T-cell (primary cell): ENCODE results near the gene ADAMTSL1. TPM values are rescaled to one million over a fixed set of nuclear protein-coding genes. Genes with fewer than 3 reads are reported as not detected.

Source experiments
- ATAC-seq, 4 experiments: fragments of 200-7000 bp in 3 of 4; fragments of 150-1000 bp in 1 of 4; cut with Tn5 transposase; replicated peaks in 1 of 4; 1 replicate in 3 of 4; 2 replicates in 1 of 4; pipeline ENCODE4 v1.10.0; 2021; ENCODE audit warnings: moderate library complexity in 3 of 4, mild to moderate bottlenecking in 2 of 4, moderate number of reproducible peaks in 1 of 4
- CTCF ChIA-PET, 2 donors: fragments of 300-600 bp; sonication (Branson Sonifier 250); formaldehyde crosslinking; loops; one replicate each; lab custom pipeline; 2022; ENCODE audit warnings: antibody characterized with exemption in 2 of 2; lab: Charles Lee
- POLR2A ChIA-PET, 2 donors: fragments of 300-600 bp; sonication (Branson Sonifier 250); formaldehyde crosslinking; loops; one replicate each; lab custom pipeline; 2022; ENCODE audit warnings: antibody characterized with exemption in 2 of 2; lab: Charles Lee
- DNase-seq, 35 experiments: peaks; one replicate each; pipeline versions ENCODE4 v3.0.0 to v3.0.0-alpha.2; 2013 to 2023
- H3K27ac ChIP-seq: one replicate; pipeline ENCODE4 v1.5.1; 2013; ENCODE audit warnings: low read length
- H3K27me3 ChIP-seq, 2 experiments: replicated peaks in 1 of 2; 1 replicate in 1 of 2; 2 replicates in 1 of 2; pipeline versions ENCODE4 v1.6.1 to v1.7.0; 2013; ENCODE audit warnings: low read length in 1 of 2, mixed read lengths in 1 of 2; ENCODE audit not compliant: control insufficient read depth in 2 of 2, insufficient read depth in 2 of 2; ENCODE audit errors: extremely low read depth in 1 of 2
- H3K36me3 ChIP-seq, 2 donors: 1 replicate in 1 of 2; 2 replicates in 1 of 2; pipeline versions ENCODE4 v1.6.1 to v1.7.0; 2013; ENCODE audit warnings: low read length in 1 of 2; ENCODE audit not compliant: control insufficient read depth in 2 of 2, insufficient read depth in 1 of 2; ENCODE audit errors: extremely low read depth in 1 of 2
- H3K4me1 ChIP-seq, 2 experiments: 1 replicate in 1 of 2; 2 replicates in 1 of 2; pipeline versions ENCODE4 v1.6.1 to v1.7.0; 2013; ENCODE audit warnings: low read length in 2 of 2, mixed read lengths in 1 of 2; ENCODE audit not compliant: insufficient read depth in 2 of 2, control insufficient read depth in 1 of 2; ENCODE audit errors: extremely low read depth in 1 of 2
- H3K4me3 ChIP-seq, 2 donors: 1 replicate in 1 of 2; 2 replicates in 1 of 2; pipeline versions ENCODE4 v1.5.1 to v1.7.0; 2013; ENCODE audit warnings: mild to moderate bottlenecking in 2 of 2, low read length in 1 of 2, moderate library complexity in 1 of 2; ENCODE audit not compliant: control insufficient read depth in 1 of 2; ENCODE audit errors: extremely low read depth in 1 of 2
- H3K9me3 ChIP-seq: 2 replicates; pipeline ENCODE4 v1.7.0; 2013
- H3K27ac Mint-ChIP-seq, 2 donors: one replicate each; pipeline ENCODE4 v1.8.0; 2020 to 2021; ENCODE audit warnings: mild to moderate bottlenecking in 2 of 2, mixed read lengths in 2 of 2
- H3K27me3 Mint-ChIP-seq, 2 donors: one replicate each; pipeline ENCODE4 v1.8.0; 2021 to 2022; ENCODE audit warnings: mixed read lengths in 2 of 2
- H3K36me3 Mint-ChIP-seq: one replicate; pipeline ENCODE4 v1.8.0; 2021; ENCODE audit warnings: mixed read lengths
- H3K4me1 Mint-ChIP-seq, 3 donors: one replicate each; pipeline ENCODE4 v1.8.0; 2020 to 2022; ENCODE audit warnings: mixed read lengths in 3 of 3, mild to moderate bottlenecking in 1 of 3
- H3K4me3 Mint-ChIP-seq, 3 donors: one replicate each; pipeline ENCODE4 v1.8.0; 2020 to 2022; ENCODE audit warnings: mild to moderate bottlenecking in 3 of 3, mixed read lengths in 3 of 3, moderate library complexity in 3 of 3
- H3K9me3 Mint-ChIP-seq, 3 donors: one replicate each; pipeline ENCODE4 v1.8.0; 2020 to 2022; ENCODE audit warnings: mixed read lengths in 3 of 3
- WGBS: methylation state at CpG from one replicate; pipeline ENCODE4 v1.1.5; 2013; ENCODE audit warnings: missing lambda C conversion rate; ENCODE audit not compliant: insufficient coverage; 5-methylcytosine and 5-hydroxymethylcytosine counted together
- total RNA-seq, 35 experiments: library from RNA in 6 of 35; stranded (reverse) in 6 of 35; fragments of 120-200 nt in 1 of 35; gene quantifications; one replicate each; pipeline versions ENCODE4 v1.2.1 to v1.2.4 and lab custom pipeline; 2013 to 2026

Gene ADAMTSL1
- total RNA-seq, 5 donors from 2014 or later (not counting 1 experiment from before 2014, with no cell fraction given), result 0.10 TPM; not detected in 4

- no peaks in the 10 kb centered on the region for H3K4me1 Mint-ChIP-seq
- no peak overlapping the region for H3K4me3 Mint-ChIP-seq
- DNase-seq (no peak), ATAC-seq (no peak)
- no peak overlapping the region for H3K27ac ChIP-seq
- no peak overlapping the region for H3K4me3 ChIP-seq
- CTCF ChIA-PET, result no interaction called here
- no peaks in the 10 kb centered on the region for H3K27me3 ChIP-seq
- H3K4me1 ChIP-seq, result no peaks in the 10 kb centered on the region
- POLR2A ChIA-PET, result no interaction called here
- H3K9me3 Mint-ChIP-seq, result peaks cover 15 to 17% (median 16%) of the 10 kb centered on the region in 3 donors
- no peaks in the 10 kb centered on the region for H3K36me3 Mint-ChIP-seq
- H3K36me3 ChIP-seq, result no peaks in the 10 kb centered on the region
- H3K27ac Mint-ChIP-seq, result no peak overlapping the region
- no peaks in the 10 kb centered on the region for H3K27me3 Mint-ChIP-seq
- no peaks in the 10 kb centered on the region for H3K9me3 ChIP-seq
Observed at GRCh38 chr9:18694959-18695668, 221.2 kb downstream of the ADAMTSL1 start.

DNA sequence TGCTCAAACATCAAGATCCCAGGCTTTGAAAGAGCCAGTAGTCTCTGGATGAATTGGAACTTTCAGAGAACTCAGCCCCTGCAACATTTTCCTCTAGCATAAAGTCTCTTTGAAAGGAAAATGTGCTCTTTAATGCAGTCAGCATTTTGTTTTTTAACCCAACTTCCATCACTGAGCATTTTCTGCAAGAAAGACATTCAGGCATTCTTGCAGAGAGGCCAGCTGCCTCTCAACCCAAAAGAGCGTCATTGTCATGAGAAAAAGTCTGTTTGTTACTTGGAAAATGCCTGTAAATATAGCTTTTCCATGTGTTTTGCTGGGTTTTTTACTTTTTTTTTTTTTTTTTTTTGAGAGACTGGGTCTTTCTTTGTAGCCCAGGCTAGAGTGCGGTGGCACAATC is 225.0 kb downstream of the ADAMTSL1 start:
- ATAC-seq (no peak), DNase-seq (no peak)
- Mint-ChIP-seq H3K4me3 (no peak overlapping the region), H3K9me3 (peaks cover 12 to 18% (median 18%) of the 10 kb centered on the region in 3 donors), H3K36me3 (no peaks in the 10 kb centered on the region), H3K4me1 (no peaks in the 10 kb centered on the region), H3K27me3 (no peaks in the 10 kb centered on the region), H3K27ac (no peak overlapping the region)
- H3K27ac ChIP-seq, result no peak overlapping the region
- no peaks in the 10 kb centered on the region for H3K4me1 ChIP-seq
- no peaks in the 10 kb centered on the region for H3K36me3 ChIP-seq
- WGBS, result 50% methylated on average over 1 of the region's 2 CpGs
- ChIA-PET POLR2A (no interaction called here), CTCF (no interaction called here)
- H3K4me3 ChIP-seq, result no peak overlapping the region
- H3K9me3 ChIP-seq, result no peaks in the 10 kb centered on the region
- no peaks in the 10 kb centered on the region for H3K27me3 ChIP-seq

DNA sequence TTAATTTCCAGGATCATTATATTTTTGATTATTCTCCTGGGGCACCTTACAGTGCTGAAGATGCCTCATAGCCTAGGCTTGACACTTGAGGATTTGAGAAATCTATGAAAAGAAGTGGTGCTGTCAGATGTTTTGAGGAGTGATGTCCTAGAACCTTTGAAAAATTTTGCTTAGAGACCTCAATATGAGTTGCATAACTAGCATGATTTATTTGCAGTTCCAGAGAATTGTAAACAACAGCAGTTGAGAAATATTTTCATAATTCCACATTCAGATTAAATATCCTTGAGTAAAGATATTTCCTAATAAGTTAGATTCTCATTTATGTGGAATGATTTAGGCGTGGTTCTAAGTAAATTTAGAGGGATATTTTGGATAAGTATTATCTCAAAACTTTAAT is 225.8 kb downstream of the ADAMTSL1 start:
- H3K4me3 ChIP-seq, result no peak overlapping the region
- H3K27me3 ChIP-seq, result no peaks in the 10 kb centered on the region
- H3K27ac ChIP-seq, result no peak overlapping the region
- Mint-ChIP-seq H3K36me3 (no peaks in the 10 kb centered on the region), H3K4me1 (no peaks in the 10 kb centered on the region), H3K4me3 (no peak overlapping the region), H3K9me3 (peaks cover 8 to 18% (median 11%) of the 10 kb centered on the region in 3 donors), H3K27ac (no peak overlapping the region), H3K27me3 (no peaks in the 10 kb centered on the region)
- H3K36me3 ChIP-seq, result no peaks in the 10 kb centered on the region
- no peaks in the 10 kb centered on the region for H3K4me1 ChIP-seq
- DNase-seq (no peak), ATAC-seq (no peak)
- no peaks in the 10 kb centered on the region for H3K9me3 ChIP-seq
- ChIA-PET POLR2A (no interaction called here), CTCF (no interaction called here)
- no CpG with 5 or more reads among the region's 1 CpG for WGBS

DNA sequence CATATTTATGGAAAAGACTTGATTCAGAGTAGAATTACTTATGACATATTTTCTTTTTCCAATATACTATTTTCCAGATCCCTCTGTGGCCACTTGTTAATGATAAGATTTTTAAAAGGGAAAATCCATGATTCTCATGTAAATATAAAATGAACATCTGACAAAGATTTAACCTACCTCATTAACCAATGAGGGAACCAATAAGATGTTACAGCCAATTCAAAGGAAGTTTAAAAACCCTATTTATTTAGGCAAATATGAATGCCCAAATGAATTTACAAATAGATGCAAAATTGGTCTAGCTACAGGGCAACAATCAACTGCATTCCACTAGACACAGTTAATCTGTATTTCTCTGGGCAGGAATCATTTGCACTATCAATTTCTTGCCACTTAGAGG is 226.8 kb downstream of the ADAMTSL1 start:
- Mint-ChIP-seq H3K9me3 (peaks cover 3 to 13% (median 6%) of the 10 kb centered on the region in 3 donors), H3K36me3 (no peaks in the 10 kb centered on the region), H3K4me3 (no peak overlapping the region), H3K27ac (no peak overlapping the region), H3K4me1 (no peaks in the 10 kb centered on the region), H3K27me3 (peaks cover 0 to 2% of the 10 kb centered on the region in 2 donors)
- Histone ChIP-seq H3K4me3 (no peak overlapping the region), H3K27ac (no peak overlapping the region), H3K36me3 (no peaks in the 10 kb centered on the region), H3K4me1 (no peaks in the 10 kb centered on the region), H3K9me3 (no peaks in the 10 kb centered on the region), H3K27me3 (no peaks in the 10 kb centered on the region)
- ChIA-PET POLR2A (no interaction called here), CTCF (no interaction called here)
- no peak for DNase-seq
- no peak for ATAC-seq

- H3K27ac Mint-ChIP-seq, result no peak overlapping the region
- Histone ChIP-seq H3K36me3 (no peaks in the 10 kb centered on the region), H3K4me3 (no peak overlapping the region), H3K4me1 (no peaks in the 10 kb centered on the region), H3K27me3 (no peaks in the 10 kb centered on the region), H3K27ac (no peak overlapping the region), H3K9me3 (no peaks in the 10 kb centered on the region)
- CTCF ChIA-PET, result no interaction called here
- 80% methylated on average over 2 of the region's 5 CpGs for WGBS
- H3K36me3 Mint-ChIP-seq, result no peaks in the 10 kb centered on the region
- DNase-seq (no peak), ATAC-seq (no peak)
- H3K4me3 Mint-ChIP-seq, result no peak overlapping the region
- peaks cover 2 to 6% (median 5%) of the 10 kb centered on the region in 3 donors for H3K9me3 Mint-ChIP-seq
- POLR2A ChIA-PET, result no interaction called here
- H3K27me3 Mint-ChIP-seq, result peaks cover 0 to 2% of the 10 kb centered on the region in 2 donors
- H3K4me1 Mint-ChIP-seq, result no peaks in the 10 kb centered on the region
Observed at GRCh38 chr9:18703151-18703900, 229.4 kb downstream of the ADAMTSL1 start.

DNA sequence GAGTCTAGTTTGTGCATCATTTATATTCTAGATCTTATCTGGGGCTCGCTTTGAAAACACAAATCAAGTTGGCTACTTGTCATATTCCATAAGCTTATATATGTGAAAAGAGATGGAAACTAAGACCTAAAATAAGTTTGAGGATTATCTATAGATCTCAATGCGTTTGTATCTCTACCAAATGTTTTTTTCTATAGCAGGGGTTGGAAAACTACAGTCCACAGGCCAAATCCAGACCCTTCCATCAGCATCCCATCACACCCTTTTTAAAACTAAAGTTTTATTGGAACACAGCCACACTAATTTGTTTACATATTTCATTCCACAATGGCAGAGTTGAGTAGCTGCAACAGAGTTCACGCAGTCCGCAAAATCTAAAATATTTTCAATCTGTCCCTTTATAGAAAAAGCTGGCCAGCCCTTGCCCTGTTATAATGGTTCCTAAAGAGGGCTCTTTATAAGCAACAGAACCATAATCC is 230.0 kb downstream of the ADAMTSL1 start:
- H3K9me3 Mint-ChIP-seq, result peaks cover 2 to 6% (median 5%) of the 10 kb centered on the region in 3 donors
- no CpG with 5 or more reads among the region's 4 CpGs for WGBS
- no peaks in the 10 kb centered on the region for H3K4me1 Mint-ChIP-seq
- H3K9me3 ChIP-seq, result no peaks in the 10 kb centered on the region
- no peaks in the 10 kb centered on the region for H3K27me3 ChIP-seq
- peaks cover 0 to 2% of the 10 kb centered on the region in 2 donors for H3K27me3 Mint-ChIP-seq
- no peaks in the 10 kb centered on the region for H3K36me3 ChIP-seq
- no peaks in the 10 kb centered on the region for H3K36me3 Mint-ChIP-seq
- POLR2A ChIA-PET, result no interaction called here
- CTCF ChIA-PET, result no interaction called here
- H3K4me3 Mint-ChIP-seq, result no peak overlapping the region
- H3K27ac Mint-ChIP-seq, result no peak overlapping the region
- no peaks in the 10 kb centered on the region for H3K4me1 ChIP-seq
- ATAC-seq (no peak), DNase-seq (no peak)
- no peak overlapping the region for H3K4me3 ChIP-seq
- H3K27ac ChIP-seq, result no peak overlapping the region
